Right lobe of liver (tissue), 4 donors: ENCODE results near the gene TSC22D1.

Experiments
- CTCF ChIP-seq, 4 donors: fragments of 200-600 bp in 3 of 4; fragments of 450-650 bp in 1 of 4; IDR thresholded peaks; one replicate each; pipeline versions ENCODE4 v1.5.1 to v1.8.0; 2016 to 2022; ENCODE audit warnings: antibody characterized with exemption in 4 of 4, mild to moderate bottlenecking in 2 of 4
- POLR2A ChIP-seq: fragments of 450-650 bp; IDR thresholded peaks from one replicate; pipeline ENCODE4 v1.6.1; 2017; ENCODE audit warnings: antibody characterized with exemption, mild to moderate bottlenecking
- donor health status: DM: no; HTN: no; CAD: no.
- donor health status: DM: no; HTN: no; CAD: no.
- donor health status: DM: no; HTN: yes; CAD: no.

DNA sequence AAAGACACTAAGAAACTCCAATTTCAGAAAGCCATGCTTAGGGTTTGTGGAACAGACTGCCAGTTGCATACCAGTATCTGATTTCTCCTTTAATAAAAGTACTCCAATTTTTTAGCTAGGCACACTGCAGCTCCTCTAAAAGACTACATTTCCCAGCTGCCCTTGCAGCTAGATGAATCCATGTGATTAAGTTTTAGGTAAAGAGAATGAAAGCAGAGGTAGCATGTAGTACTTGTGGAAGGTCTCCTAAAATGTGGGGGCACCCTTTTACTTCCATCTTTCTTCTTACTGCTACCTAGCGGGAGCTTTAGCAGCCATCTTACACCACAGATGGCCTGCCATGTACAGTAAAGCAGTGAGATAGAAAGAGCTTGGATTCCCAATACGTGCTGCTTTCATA lies 33.0 kb upstream of the TSC22D1 start:
- TF ChIP-seq POLR2A = no peak
- no peak for TF ChIP-seq CTCF (IDR thresholded peaks at IDR 0.05)
